IMR-90 (cell line): ENCODE measurements around the gene SOX5. TPM values are rescaled to one million over a fixed set of nuclear protein-coding genes. Genes with fewer than 3 reads are reported as not detected.

Source experiments
- ATAC-seq: fragments of 200-7000 bp; cut with Tn5 transposase; 2 replicates; pipeline ENCODE4 v1.9.1; 2020; ENCODE audit warnings: low read depth, mild to moderate bottlenecking, moderate library complexity
- BruUV-seq: library from RNA; stranded (reverse); fragments of 400-500 nt; replicated peaks from 2 replicates; lab custom pipeline; 2021; lab: Mats Ljungman, UMichigan
- CTCF ChIA-PET: fragments of 300-600 bp; formaldehyde crosslinking; extraction: SDS; loops from one replicate; lab custom pipeline; 2021; ENCODE audit warnings: antibody characterized with exemption; lab: Yijun Ruan, JAX
- POLR2A ChIA-PET: fragments of 300-600 bp; sonication (Branson Sonifier 250); formaldehyde crosslinking; loops from one replicate; lab custom pipeline; 2022; ENCODE audit warnings: antibody characterized with exemption; ENCODE audit not compliant: unreplicated experiment; lab: Charles Lee
- DNase-seq: peaks from one replicate; pipeline ENCODE4 v3.0.0; 2013
- H2AFZ ChIP-seq: replicated peaks from 2 replicates; pipeline ENCODE3; 2013; ENCODE audit warnings: low read length, mild to moderate bottlenecking; ENCODE audit not compliant: poor library complexity
- H2AK5ac ChIP-seq: 2 replicates; pipeline ENCODE4 v1.6.1; 2013; ENCODE audit warnings: low read depth, low read length, inconsistent platforms
- H2AK9ac ChIP-seq: replicated peaks from 2 replicates; pipeline ENCODE3; 2013; ENCODE audit warnings: mild to moderate bottlenecking, low read depth, low read length, moderate library complexity; ENCODE audit not compliant: poor library complexity
- H2BK120ac ChIP-seq: 2 replicates; pipeline ENCODE4 v1.6.1; 2013; ENCODE audit warnings: low read depth, low read length, inconsistent platforms
- H2BK15ac ChIP-seq: 3 replicates; pipeline ENCODE4 v1.6.1; 2013; ENCODE audit warnings: low read depth, low read length, inconsistent platforms
- H2BK20ac ChIP-seq: 2 replicates; pipeline ENCODE4 v1.6.1; 2013; ENCODE audit warnings: low read depth, mild to moderate bottlenecking, inconsistent platforms, low read length, moderate library complexity
- H2BK5ac ChIP-seq: 2 replicates; pipeline ENCODE4 v1.6.1; 2013; ENCODE audit warnings: mild to moderate bottlenecking, low read depth, low read length, inconsistent platforms; ENCODE audit not compliant: poor library complexity, severe bottlenecking
- H3K14ac ChIP-seq: replicated peaks from 2 replicates; pipeline ENCODE4 v1.6.1; 2013; ENCODE audit warnings: low read depth, low read length, inconsistent platforms
- H3K18ac ChIP-seq: 2 replicates; pipeline ENCODE4 v1.6.1; 2013; ENCODE audit warnings: low read depth, low read length, control low read depth
- H3K23ac ChIP-seq: 2 replicates; pipeline ENCODE4 v1.6.1; 2013; ENCODE audit warnings: low read depth, low read length, inconsistent platforms
- H3K27ac ChIP-seq: 2 replicates; pipeline ENCODE4 v1.5.1; 2013; ENCODE audit warnings: mild to moderate bottlenecking, control low read depth, low read length; ENCODE audit not compliant: insufficient read depth
- H3K27me3 ChIP-seq: 2 replicates; pipeline ENCODE4 v1.6.1; 2013; ENCODE audit warnings: low read length; ENCODE audit not compliant: control insufficient read depth, insufficient read depth
- H3K36me3 ChIP-seq: 2 replicates; pipeline ENCODE4 v1.6.1; 2013; ENCODE audit warnings: low read length, mixed read lengths; ENCODE audit not compliant: control insufficient read depth, insufficient read depth
- H3K4ac ChIP-seq: 2 replicates; pipeline ENCODE4 v1.6.1; 2013; ENCODE audit warnings: low read depth, low read length, inconsistent platforms
- H3K4me1 ChIP-seq: 2 replicates; pipeline ENCODE4 v1.6.1; 2013; ENCODE audit warnings: low read length, mixed read lengths; ENCODE audit not compliant: control insufficient read depth, insufficient read depth
- H3K4me2 ChIP-seq: 2 replicates; pipeline ENCODE4 v1.6.1; 2013; ENCODE audit warnings: low read depth, mild to moderate bottlenecking, control low read depth, low read length, moderate library complexity
- H3K4me3 ChIP-seq: 2 replicates; pipeline ENCODE4 v1.5.1; 2013; ENCODE audit warnings: low read depth, mild to moderate bottlenecking, control low read depth, low read length, moderate library complexity; ENCODE audit not compliant: insufficient read depth
- H3K56ac ChIP-seq: 2 replicates; pipeline ENCODE4 v1.6.1; 2013; ENCODE audit warnings: low read length, inconsistent platforms; ENCODE audit not compliant: insufficient read depth; ENCODE audit errors: extremely low read depth
- H3K79me1 ChIP-seq, 2 experiments: 2 replicates each; pipeline ENCODE4 v1.6.1; 2013; ENCODE audit warnings: low read length in 2 of 2, inconsistent platforms in 1 of 2, low read depth in 1 of 2
- H3K9ac ChIP-seq: 2 replicates; pipeline ENCODE4 v1.6.1; 2013; ENCODE audit warnings: low read depth, low read length, control low read depth
- H3K9me1 ChIP-seq: 2 replicates; pipeline ENCODE4 v1.6.1; 2013; ENCODE audit warnings: low read length, inconsistent platforms; ENCODE audit not compliant: insufficient read depth
- H3K9me3 ChIP-seq: 2 replicates; pipeline ENCODE4 v1.6.1; 2013; ENCODE audit warnings: low read length; ENCODE audit not compliant: control insufficient read depth, insufficient read depth
- H4K20me1 ChIP-seq: 2 replicates; pipeline ENCODE4 v1.6.1; 2013; ENCODE audit warnings: low read length, inconsistent platforms; ENCODE audit not compliant: insufficient read depth
- H4K5ac ChIP-seq: 2 replicates; pipeline ENCODE4 v1.6.1; 2013; ENCODE audit warnings: mild to moderate bottlenecking, low read depth, low read length, control low read depth
- H4K8ac ChIP-seq, 2 experiments: 2 replicates each; pipeline ENCODE4 v1.6.1; 2013; ENCODE audit warnings: low read depth in 2 of 2, low read length in 2 of 2, control low read depth in 1 of 2, inconsistent platforms in 1 of 2
- H4K91ac ChIP-seq: 2 replicates; pipeline ENCODE4 v1.6.1; 2013; ENCODE audit warnings: low read depth, low read length, inconsistent platforms; ENCODE audit not compliant: insufficient read depth
- BHLHE40 ChIP-seq: fragments of 150-350 bp; IDR thresholded peaks from 2 replicates; pipeline ENCODE4 v1.6.1; 2016; ENCODE audit warnings: mild to moderate bottlenecking, low read depth, low read length
- CEBPB ChIP-seq: IDR thresholded peaks from 2 replicates; pipeline ENCODE4 v1.6.1; 2012; ENCODE audit warnings: low read depth, low read length, improper control_type of control experiment
- CTCF ChIP-seq: conservative IDR thresholded peaks from 2 replicates; pipeline ENCODE4 v1.5.1; 2012; ENCODE audit warnings: mild to moderate bottlenecking, low read depth, low read length, improper control_type of control experiment
- ELK1 ChIP-seq: fragments of 150-350 bp; IDR thresholded peaks from 2 replicates; pipeline ENCODE4 v1.6.1; 2016; ENCODE audit warnings: low read depth, mild to moderate bottlenecking, low read length, moderate library complexity, borderline replicate concordance
- FOS ChIP-seq: fragments of 150-350 bp; IDR thresholded peaks from 2 replicates; pipeline ENCODE4 v1.6.1; 2016; ENCODE audit warnings: low read depth, low read length
- MAFK ChIP-seq: IDR thresholded peaks from 2 replicates; pipeline ENCODE4 v1.6.1; 2012; ENCODE audit warnings: low read depth, low read length, improper control_type of control experiment
- MAZ ChIP-seq: IDR thresholded peaks from 2 replicates; pipeline ENCODE4 v1.6.1; 2012; ENCODE audit warnings: low read depth, mild to moderate bottlenecking, low read length, improper control_type of control experiment, moderate library complexity, borderline replicate concordance
- MXI1 ChIP-seq: IDR thresholded peaks from 2 replicates; pipeline ENCODE4 v1.6.1; 2012; ENCODE audit warnings: low read depth, mild to moderate bottlenecking, low read length, moderate library complexity, borderline replicate concordance
- NFE2L2 ChIP-seq: fragments of 150-350 bp; IDR thresholded peaks from 2 replicates; pipeline ENCODE4 v1.6.1; 2016; ENCODE audit warnings: low read depth, mild to moderate bottlenecking, low read length
- RAD21 ChIP-seq: IDR thresholded peaks from 2 replicates; pipeline ENCODE4 v1.6.1; 2012; ENCODE audit warnings: low read length, improper control_type of control experiment
- RCOR1 ChIP-seq: IDR thresholded peaks from 2 replicates; pipeline ENCODE4 v1.6.1; 2012; ENCODE audit warnings: mild to moderate bottlenecking, low read length, improper control_type of control experiment; ENCODE audit not compliant: insufficient replicate concordance
- RFX5 ChIP-seq: IDR thresholded peaks from 2 replicates; pipeline ENCODE4 v1.8.0; 2012; ENCODE audit warnings: low read depth, mild to moderate bottlenecking, low read length, moderate library complexity
- SMC3 ChIP-seq: fragments of 150-350 bp; IDR thresholded peaks from 2 replicates; pipeline ENCODE4 v1.6.1; 2016; ENCODE audit warnings: low read depth, mild to moderate bottlenecking, antibody characterized with exemption, low read length, moderate library complexity
- USF2 ChIP-seq: fragments of 150-350 bp; IDR thresholded peaks from 2 replicates; pipeline ENCODE4 v1.6.1; 2017; ENCODE audit warnings: mild to moderate bottlenecking, antibody characterized with exemption, low read length, low read depth
- WGBS, 2 experiments: methylation state at CpG; one replicate each; pipeline versions ENCODE4 v1.1.5 to v1.1.7; 2013; ENCODE audit warnings: missing lambda C conversion rate in 2 of 2; ENCODE audit not compliant: insufficient read length in 1 of 2; ENCODE audit errors: extremely low coverage in 2 of 2; 5-methylcytosine and 5-hydroxymethylcytosine counted together
- dilution Hi-C: fragments of 300-500 bp; cut with HindIII; formaldehyde crosslinking; loops from one replicate; pipeline ENCODE4 v1.14.3; 2018; ENCODE audit warnings: low sequenced_read_pairs; ENCODE audit not compliant: unreplicated experiment
- in situ Hi-C: fragments of 300-500 bp; cut with MboI; formaldehyde crosslinking; loops from 3 replicates; pipeline ENCODE4 v1.14.3; 2019; ENCODE audit warnings: low sequenced_read_pairs, inconsistent platforms, mixed read lengths
- intact Hi-C: fragments of 100-400 bp; cut with micrococcal nuclease; formaldehyde crosslinking; loops from 2 replicates; pipeline ENCODE4 v1.10.0; 2022
- polyA plus RNA-seq, 3 experiments: library from polyadenylated mRNA; depleted of rRNA; stranded (reverse); fragments of >200 nt; gene quantifications; 2 replicates each; pipeline ENCODE4 v1.2.3, GENCODE V29; 2012; ENCODE audit warnings: low replicate concordance in 1 of 3
- total RNA-seq: library from RNA; depleted of rRNA; stranded (reverse); fragments of >200 nt; gene quantifications from 2 replicates; pipeline ENCODE4 v1.2.3, GENCODE V29; 2012

SOX5 gene
- total and polyA plus RNA-seq, 2 of the 4 experiments (the other 2 are of a cell fraction), result 1.1 to 13.1 TPM

- intact Hi-C loops (no loop called here), in situ Hi-C loops (no loop called here), dilution Hi-C loops (no loop called here)
- Histone ChIP-seq H3K27ac (no peak overlapping the region), H2BK15ac (no peak overlapping the region), H2AK9ac (no peak overlapping the region), H3K4me3 (no peak overlapping the region), H4K91ac (no peak overlapping the region), H3K18ac (no peak overlapping the region), H3K36me3 (no peaks in the 10 kb centered on the region), H2AK5ac (no peak overlapping the region), H4K20me1 (no peaks in the 10 kb centered on the region), H2AFZ (no peak overlapping the region), H3K27me3 (no peaks in the 10 kb centered on the region), H2BK20ac (no peak overlapping the region), H3K56ac (no peak overlapping the region), H4K8ac (no peak overlapping the region), H3K9me3 (no peaks in the 10 kb centered on the region; the same call in 1 of the 2 replicates), H3K4ac (no peak overlapping the region), H3K9me1 (no peaks in the 10 kb centered on the region), H3K9ac (no peak overlapping the region), H3K23ac (no peak overlapping the region), H3K4me2 (no peak overlapping the region), H2BK5ac (no peak overlapping the region), H3K4me1 (no peaks in the 10 kb centered on the region), H4K5ac (no peak overlapping the region), H3K79me1 (no peaks in the 10 kb centered on the region), H2BK120ac (no peak overlapping the region), H3K14ac (no peak overlapping the region)
- no CpG with 5 or more reads among the region's 4 CpGs for WGBS, 2 experiments
- ChIA-PET CTCF (no interaction called here), POLR2A (no interaction called here)
- ATAC-seq, result no peak
- TF ChIP-seq USF2 (no peak), RFX5 (no peak), CEBPB (no peak), SMC3 (no peak), MAZ (no peak), ELK1 (no peak), RAD21 (no peak), CTCF (no peak), NFE2L2 (no peak), MAFK (no peak), FOS (no peak), MXI1 (no peak), RCOR1 (no peak), BHLHE40 (no peak)
- no TSS peak for BruUV-seq
- no peak for DNase-seq
Measured at GRCh38 chr12:23855813-23856212, 93.7 kb downstream of the SOX5 start.
